GM12878 (cell line): Measurements from ENCODE around the gene KHDRBS2.

ENCODE experiments used
- ASH2L ChIP-seq: fragments of 300-600, 200-600 bp; sonication (generic); IDR thresholded peaks from 2 replicates; pipeline ENCODE4 v1.6.1; 2017; ENCODE audit warnings: low read depth, mild to moderate bottlenecking, borderline replicate concordance
- CBX5 ChIP-seq: sonication (generic); IDR thresholded peaks from 2 replicates; pipeline ENCODE4 v1.6.1; 2016; ENCODE audit warnings: low read depth, moderate library complexity, mild to moderate bottlenecking, inconsistent platforms
- EED ChIP-seq: sonication (generic); IDR thresholded peaks from 2 replicates; pipeline ENCODE4 v1.6.1; 2016; ENCODE audit warnings: antibody characterized with exemption, low read depth
- HDAC6 ChIP-seq: fragments of 200-600 bp; sonication (generic); IDR thresholded peaks from one replicate; pipeline ENCODE4 v1.8.0; 2017; ENCODE audit warnings: antibody characterized with exemption; ENCODE audit not compliant: unreplicated experiment
- KDM1A ChIP-seq: fragments of 200-600 bp; sonication (generic); IDR thresholded peaks from 2 replicates; pipeline ENCODE4 v1.6.1; 2016; ENCODE audit warnings: borderline replicate concordance
- NFIC ChIP-seq: IDR thresholded peaks from 2 replicates; pipeline ENCODE4 v1.6.1; 2012; ENCODE audit warnings: low read depth, mild to moderate bottlenecking, inconsistent platforms, low read length, moderate library complexity
- RAD21 ChIP-seq: IDR thresholded peaks from 2 replicates; pipeline ENCODE4 v1.6.1; 2011; ENCODE audit warnings: mild to moderate bottlenecking, low read depth, low read length, moderate library complexity; ENCODE audit not compliant: insufficient read depth
- RBBP5 ChIP-seq: fragments of 200-600 bp; sonication (generic); conservative IDR thresholded peaks from 2 replicates; pipeline ENCODE4 v1.6.1; 2016
- SMC3 ChIP-seq: IDR thresholded peaks from 2 replicates; pipeline ENCODE4 v1.6.1; 2011; ENCODE audit warnings: low read length, improper control_type of control experiment, borderline replicate concordance
- SP1 ChIP-seq: IDR thresholded peaks from one replicate; pipeline ENCODE4 v1.6.1; 2011; ENCODE audit warnings: low read depth, low read length
- TARDBP ChIP-seq: IDR thresholded peaks from 2 replicates; pipeline ENCODE4 v1.6.1; 2016; ENCODE audit warnings: borderline replicate concordance
- TF ChIP-seq, protein P1 (sequence below), 3 experiments: IDR thresholded peaks in 2 of 3; conservative IDR thresholded peaks in 1 of 3; 2 replicates each; pipeline ENCODE4 v1.5.1; 2011; ENCODE audit warnings: low read depth in 3 of 3, low read length in 3 of 3, mild to moderate bottlenecking in 3 of 3, control low read depth in 2 of 3, moderate library complexity in 2 of 3, inconsistent platforms in 1 of 3, mixed read lengths in 1 of 3; ENCODE audit not compliant: control insufficient read depth in 2 of 3, insufficient read depth in 1 of 3; ENCODE audit errors: extremely low read depth in 1 of 3

DNA sequence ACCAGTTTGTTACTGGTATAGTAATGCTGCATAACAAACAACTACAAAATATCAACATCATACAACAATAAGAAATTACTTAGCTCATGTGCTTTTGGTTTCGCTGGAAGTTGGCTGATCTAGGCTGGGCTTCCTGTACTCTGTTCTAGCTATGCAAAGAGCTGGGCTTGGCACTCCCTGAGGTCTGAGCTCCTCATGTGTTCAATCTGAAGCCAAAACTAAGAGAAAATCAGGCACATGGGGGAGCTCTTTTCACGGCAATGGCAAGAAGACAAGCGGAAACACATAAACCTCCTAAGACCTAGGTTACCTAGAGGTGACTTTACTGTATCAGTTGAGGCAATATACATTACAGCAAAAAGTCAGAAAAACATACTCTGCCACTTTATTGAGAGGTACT lies 574.2 kb downstream of the KHDRBS2 start:
- TF ChIP-seq RAD21 (no peak), NFIC (no peak), RBBP5 (no peak), EED (no peak), HDAC6 (no peak), KDM1A (no peak), TARDBP (no peak), SMC3 (no peak), SP1 (no peak), ASH2L (no peak), CBX5 (no peak)
- TF ChIP-seq, protein P1, sequence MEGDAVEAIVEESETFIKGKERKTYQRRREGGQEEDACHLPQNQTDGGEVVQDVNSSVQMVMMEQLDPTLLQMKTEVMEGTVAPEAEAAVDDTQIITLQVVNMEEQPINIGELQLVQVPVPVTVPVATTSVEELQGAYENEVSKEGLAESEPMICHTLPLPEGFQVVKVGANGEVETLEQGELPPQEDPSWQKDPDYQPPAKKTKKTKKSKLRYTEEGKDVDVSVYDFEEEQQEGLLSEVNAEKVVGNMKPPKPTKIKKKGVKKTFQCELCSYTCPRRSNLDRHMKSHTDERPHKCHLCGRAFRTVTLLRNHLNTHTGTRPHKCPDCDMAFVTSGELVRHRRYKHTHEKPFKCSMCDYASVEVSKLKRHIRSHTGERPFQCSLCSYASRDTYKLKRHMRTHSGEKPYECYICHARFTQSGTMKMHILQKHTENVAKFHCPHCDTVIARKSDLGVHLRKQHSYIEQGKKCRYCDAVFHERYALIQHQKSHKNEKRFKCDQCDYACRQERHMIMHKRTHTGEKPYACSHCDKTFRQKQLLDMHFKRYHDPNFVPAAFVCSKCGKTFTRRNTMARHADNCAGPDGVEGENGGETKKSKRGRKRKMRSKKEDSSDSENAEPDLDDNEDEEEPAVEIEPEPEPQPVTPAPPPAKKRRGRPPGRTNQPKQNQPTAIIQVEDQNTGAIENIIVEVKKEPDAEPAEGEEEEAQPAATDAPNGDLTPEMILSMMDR (IDR thresholded peaks at IDR 0.05 in 2 of 3, conservative IDR thresholded peaks at IDR 0.05 in 1 of 3; ENCODE audit: control insufficient read depth in 2 of 3, extremely low read depth in 1 of 3, insufficient read depth in 1 of 3, low read depth in 3 of 3, low read length in 3 of 3), result no peak
